Measurements from ENCODE around the gene TPM3. TPM values are rescaled to one million over a fixed set of nuclear protein-coding genes. Genes with fewer than 3 reads are reported as not detected.
"Not testable (repeated sequence)": the region's sequence is repeated elsewhere in the genome, so short reads cannot be mapped to it uniquely, and the experiment has no call there.

The TPM3 gene
- total RNA-seq, 4 donors from 2014 or later: 208 to 434 (median 324) TPM

GRCh38 chr1:154154534-154155191, 37.2 kb downstream of the TPM3 start, which contains the start of gene NUP210L:
Gene NUP210L, minus strand, starts transcription at chr1:154155073.
- Histone ChIP-seq H3K27ac (peak within 1 kb of the TSS; percentile 47 to 61 (median 57)), H3K36me3 (peaks cover 0 to 30% (median 12%) of the 10 kb centered on the region in 4 donors), H3K4me1 (peaks cover 0 to 29% (median 0%) of the 10 kb centered on the region in 4 donors), H3K4me3 (no peak within 1 kb of the TSS), H3K27me3 (no peaks in the 10 kb centered on the region), H3K9me3 (no peaks in the 10 kb centered on the region)
- peak; percentile 32 for DNase-seq
- intact Hi-C loops (cut with DNase I; ENCODE audit: low total_unique reads): no loop called here
- TF ChIP-seq CTCF (IDR thresholded peaks at IDR 0.05) (no peak), POLR2AphosphoS5 (IDR thresholded peaks at IDR 0.05) (no peak)
- 77 to 100% methylated on average over 1 to 29 of the region's 29 CpGs for WGBS, 2 donors (ENCODE audit: low coverage in 1 of 2)
- in situ Hi-C loops (cut with MboI; ENCODE audit: low pct_ligation_motif_present in 1 of 4, low pct_unique_long_range_greater_than_20kb in 1 of 4, low sequenced_read_pairs in 3 of 4): no loop called here

GRCh38 chr1:154154053-154154452, 37.8 kb downstream of the TPM3 start:
- intact Hi-C loops (cut with DNase I; ENCODE audit: low total_unique reads) (no loop called here), in situ Hi-C loops (cut with MboI; ENCODE audit: low pct_ligation_motif_present in 1 of 4, low pct_unique_long_range_greater_than_20kb in 1 of 4, low sequenced_read_pairs in 3 of 4) (no loop called here)
- H3K9me3 ChIP-seq: no peaks in the 10 kb centered on the region
- H3K4me3 ChIP-seq: no peak overlapping the region
- no peak overlapping the region for H3K27ac ChIP-seq
- DNase-seq: no peak
- H3K4me1 ChIP-seq: peaks cover 0 to 27% (median 0%) of the 10 kb centered on the region in 4 donors
- H3K36me3 ChIP-seq: peaks cover 0 to 24% (median 9%) of the 10 kb centered on the region in 4 donors
- no peaks in the 10 kb centered on the region for H3K27me3 ChIP-seq
- WGBS, 2 donors (ENCODE audit: low coverage in 1 of 2): 97% methylated on average over 5 to 6 of the region's 6 CpGs
- TF ChIP-seq EP300 (IDR thresholded peaks at IDR 0.05; ENCODE audit: low read depth): no peak
- TF ChIP-seq CTCF (IDR thresholded peaks at IDR 0.05): no peak
- no peak for TF ChIP-seq POLR2AphosphoS5 (IDR thresholded peaks at IDR 0.05)
- no peak for TF ChIP-seq POLR2A (IDR thresholded peaks at IDR 0.05)

GRCh38 chr1:154151311-154151710, 40.6 kb downstream of the TPM3 start:
- no peak for DNase-seq
- intact Hi-C loops (cut with DNase I; ENCODE audit: low total_unique reads): no loop called here
- Histone ChIP-seq H3K9me3 (no peaks in the 10 kb centered on the region), H3K4me1 (peaks cover 0 to 9% (median 0%) of the 10 kb centered on the region in 4 donors), H3K4me3 (no peak overlapping the region), H3K27me3 (no peaks in the 10 kb centered on the region), H3K27ac (no peak overlapping the region), H3K36me3 (peaks cover 0 to 8% (median 0%) of the 10 kb centered on the region in 4 donors)
- no peak for TF ChIP-seq POLR2A (IDR thresholded peaks at IDR 0.05)
- TF ChIP-seq POLR2AphosphoS5 (IDR thresholded peaks at IDR 0.05): no peak
- TF ChIP-seq EP300 (IDR thresholded peaks at IDR 0.05; ENCODE audit: low read depth): no peak
- TF ChIP-seq CTCF (IDR thresholded peaks at IDR 0.05): no peak
- in situ Hi-C loops (cut with MboI; ENCODE audit: low pct_ligation_motif_present in 1 of 4, low pct_unique_long_range_greater_than_20kb in 1 of 4, low sequenced_read_pairs in 3 of 4): no loop called here

- 54 to 90% methylated on average over 1 to 3 of the region's 3 CpGs for WGBS, 2 donors (ENCODE audit: low coverage in 1 of 2)
- no peak for DNase-seq
- H3K27me3 ChIP-seq: no peaks in the 10 kb centered on the region
- in situ Hi-C loops (cut with MboI; ENCODE audit: low pct_ligation_motif_present in 1 of 4, low pct_unique_long_range_greater_than_20kb in 1 of 4, low sequenced_read_pairs in 3 of 4) (no loop called here), intact Hi-C loops (cut with DNase I; ENCODE audit: low total_unique reads) (no loop called here)
- H3K4me1 ChIP-seq: no peaks in the 10 kb centered on the region
- no peaks in the 10 kb centered on the region for H3K9me3 ChIP-seq
- H3K36me3 ChIP-seq: no peaks in the 10 kb centered on the region
- no peak overlapping the region for H3K4me3 ChIP-seq
- TF ChIP-seq CTCF (IDR thresholded peaks at IDR 0.05) (no peak), POLR2AphosphoS5 (IDR thresholded peaks at IDR 0.05) (no peak), POLR2A (IDR thresholded peaks at IDR 0.05) (no peak), EP300 (IDR thresholded peaks at IDR 0.05; ENCODE audit: low read depth) (no peak)
- H3K27ac ChIP-seq: no peak overlapping the region
These were observed 43.1 kb downstream of the TPM3 start for GRCh38 chr1:154148807-154149206.

GRCh38 chr1:154147505-154147904, 44.4 kb downstream of the TPM3 start:
- H3K27me3 ChIP-seq; in situ Hi-C loops (cut with MboI; ENCODE audit: low pct_ligation_motif_present in 1 of 4, low pct_unique_long_range_greater_than_20kb in 1 of 4, low sequenced_read_pairs in 3 of 4); intact Hi-C loops (cut with DNase I; ENCODE audit: low total_unique reads); H3K9me3 ChIP-seq; H3K27ac ChIP-seq; H3K4me3 ChIP-seq; H3K36me3 ChIP-seq; H3K4me1 ChIP-seq; DNase-seq: not testable (repeated sequence)
- 96% methylated on average over 4 of the region's 5 CpGs; no CpG with 5 or more reads in 1 of the 2 donors for WGBS, 2 donors (ENCODE audit: low coverage in 1 of 2)

Measured in transverse colon (tissue), 4 donors.